Endothelial cell of umbilical vein (primary cell): ENCODE measurements around the gene PRMT7. TPM values are rescaled to one million over a fixed set of nuclear protein-coding genes. Genes with fewer than 3 reads are reported as not detected.
A peak's percentile ranks its signal among the peaks of the same experiment; 100 is the strongest.

Experiments
- BruUV-seq: library from RNA; stranded (reverse); fragments of 400-500 nt; replicated peaks from 2 replicates; lab custom pipeline; 2021; lab: Mats Ljungman, UMichigan
- CTCF ChIA-PET: fragments of 300-600, 350-600 bp; sonication (Branson Sonifier 250); formaldehyde crosslinking; loops from one replicate; lab custom pipeline; 2021; ENCODE audit warnings: antibody characterized with exemption, inconsistent platforms; lab: Charles Lee
- POLR2A ChIA-PET: fragments of 300-600, 350-600 bp; sonication (Branson Sonifier 250); formaldehyde crosslinking; loops from one replicate; lab custom pipeline; 2021; ENCODE audit warnings: antibody characterized with exemption, inconsistent platforms; lab: Charles Lee
- DNase-seq: peaks from one replicate; pipeline ENCODE4 v3.0.0-alpha.2; 2011; ENCODE audit warnings: low read depth, low spot score
- FAIRE-seq: peaks from 2 replicates; lab custom pipeline; 2011; peaks lifted over from hg19 to GRCh38; lab: Jason Lieb, UNC
- H2AFZ ChIP-seq: 2 replicates; pipeline ENCODE4 v1.6.0; 2012; ENCODE audit warnings: low read depth, low read length, control low read depth, inconsistent platforms
- H3K27ac ChIP-seq: 2 replicates; pipeline ENCODE4 v1.5.1; 2011; ENCODE audit warnings: low read depth, mild to moderate bottlenecking, control low read depth, low read length, moderate library complexity; ENCODE audit not compliant: insufficient read depth
- H3K27me3 ChIP-seq, 2 experiments: 2 replicates each; pipeline versions ENCODE4 v1.6.0 to v1.6.1; 2011; ENCODE audit warnings: low read length in 2 of 2, mixed read lengths in 1 of 2; ENCODE audit not compliant: control insufficient read depth in 2 of 2, insufficient read depth in 2 of 2
- H3K36me3 ChIP-seq, 2 experiments: 2 replicates in 1 of 2; 3 replicates in 1 of 2; pipeline ENCODE4 v1.5.1; 2011; ENCODE audit warnings: low read length in 2 of 2, mild to moderate bottlenecking in 1 of 2, moderate library complexity in 1 of 2; ENCODE audit not compliant: control insufficient read depth in 2 of 2, insufficient read depth in 2 of 2; ENCODE audit errors: extremely low read depth in 1 of 2
- H3K4me1 ChIP-seq: 3 replicates; pipeline ENCODE4 v1.5.1; 2011; ENCODE audit warnings: mild to moderate bottlenecking, low read length; ENCODE audit not compliant: control insufficient read depth, insufficient read depth; ENCODE audit errors: extremely low read depth
- H3K4me2 ChIP-seq: 2 replicates; pipeline ENCODE4 v1.6.1; 2011; ENCODE audit warnings: low read length, control low read depth, mixed read lengths; ENCODE audit not compliant: insufficient read depth
- H3K4me3 ChIP-seq, 3 experiments: fragments of 200-600 bp in 1 of 3; sonication (generic), shearing (Covaris generic) in 1 of 3; replicated peaks in 1 of 3; 2 replicates each; pipeline ENCODE4 v1.5.1; 2011 to 2016; ENCODE audit warnings: control low read depth in 3 of 3, low read length in 3 of 3, mild to moderate bottlenecking in 2 of 3, inconsistent platforms in 1 of 3, low read depth in 1 of 3, moderate library complexity in 1 of 3; ENCODE audit not compliant: insufficient read depth in 1 of 3
- H3K79me2 ChIP-seq: 2 replicates; pipeline ENCODE4 v1.6.0; 2012; ENCODE audit warnings: low read length, inconsistent platforms; ENCODE audit not compliant: control insufficient read depth, insufficient read depth
- H3K9ac ChIP-seq: replicated peaks from 2 replicates; pipeline ENCODE3; 2011; ENCODE audit warnings: low read length, control low read depth; ENCODE audit not compliant: insufficient read depth; ENCODE audit errors: extremely low read depth
- H3K9me1 ChIP-seq: replicated peaks from 3 replicates; pipeline ENCODE4 v1.6.0; 2011; ENCODE audit warnings: mild to moderate bottlenecking, low read length; ENCODE audit not compliant: control insufficient read depth, insufficient read depth; ENCODE audit errors: extremely low read depth
- H3K9me3 ChIP-seq: replicated peaks from 2 replicates; pipeline ENCODE4 v1.5.1; 2012; ENCODE audit warnings: low read length, inconsistent platforms; ENCODE audit not compliant: control insufficient read depth, insufficient read depth
- H4K20me1 ChIP-seq: replicated peaks from 2 replicates; pipeline ENCODE3; 2011; ENCODE audit warnings: mild to moderate bottlenecking, low read length; ENCODE audit not compliant: control insufficient read depth, insufficient read depth; ENCODE audit errors: extremely low read depth
- CTCF ChIP-seq, 2 donors: IDR thresholded peaks; 1 replicate in 1 of 2; 2 replicates in 1 of 2; pipeline ENCODE4 v1.5.1; 2011; ENCODE audit warnings: low read length in 2 of 2, mild to moderate bottlenecking in 2 of 2, moderate library complexity in 2 of 2, control low read depth in 1 of 2, inconsistent platforms in 1 of 2, low read depth in 1 of 2; ENCODE audit not compliant: insufficient read depth in 1 of 2; ENCODE audit errors: extremely low read depth in 1 of 2
- JUN ChIP-seq: IDR thresholded peaks from 2 replicates; pipeline ENCODE4 v1.6.1; 2011; ENCODE audit warnings: borderline replicate concordance, low read depth; ENCODE audit not compliant: insufficient read length, insufficient read depth
- POLR2AphosphoS5 ChIP-seq: IDR thresholded peaks from 2 replicates; pipeline ENCODE4 v1.6.1; 2012; ENCODE audit warnings: low read depth, mild to moderate bottlenecking, control low read depth, low read length, moderate library complexity; ENCODE audit not compliant: insufficient read depth
- dilution Hi-C: fragments of 300-500 bp; cut with MboI; formaldehyde crosslinking; loops from one replicate; pipeline ENCODE4 v1.15.0; 2019; ENCODE audit warnings: low sequenced_read_pairs; ENCODE audit not compliant: extremely low pct_ligation_motif_present
- intact Hi-C: fragments of 100-400 bp; cut with micrococcal nuclease; formaldehyde crosslinking; loops from one replicate; pipeline ENCODE4 v1.10.0; 2022
- polyA plus RNA-seq, 4 experiments: library from polyadenylated mRNA; depleted of rRNA in 3 of 4; stranded (reverse) in 3 of 4; unstranded in 1 of 4; fragments of >200 nt; gene quantifications; 2 replicates each; pipeline versions ENCODE4 v1.2.1 to v1.2.3, GENCODE V29; 2011 to 2012; ENCODE audit warnings: missing spikeins in 1 of 4
- total RNA-seq: library from RNA; stranded (reverse); gene quantifications from 2 replicates; pipeline ENCODE4 v1.2.3, GENCODE V29; 2021

PRMT7 gene
- total and polyA plus RNA-seq, 2 donors (not counting 3 experiments of a cell fraction or from before 2014, with no cell fraction given): 43.4 to 57.9 TPM

GRCh38 chr16:68328151-68328859 lies 17.5 kb downstream of the PRMT7 start:
- dilution Hi-C loops (no loop called here), intact Hi-C loops (loop anchor here (1.0 to 10.0 kb wide), 5 partner anchors 17 to 244 kb away; partner anchors contain the start of genes NFATC3 and PRMT7)
- Histone ChIP-seq H3K27me3 (no peaks in the 10 kb centered on the region), H3K4me3 (no peak overlapping the region), H3K4me1 (peaks cover 34% of the 10 kb centered on the region), H3K27ac (no peak overlapping the region), H3K9ac (no peak overlapping the region), H3K4me2 (no peak overlapping the region), H4K20me1 (no peaks in the 10 kb centered on the region), H3K9me1 (no peaks in the 10 kb centered on the region), H3K36me3 (peaks cover 2 to 3% of the 10 kb centered on the region in 2 experiments), H3K79me2 (no peaks in the 10 kb centered on the region), H3K9me3 (no peaks in the 10 kb centered on the region), H2AFZ (no peak overlapping the region)
- FAIRE-seq (peak; percentile 89), DNase-seq (peak; percentile 83)
- ChIA-PET CTCF (interaction anchor here (0.6 to 7.0 kb wide), 19 partner anchors 9 to 94 kb away, joined by 3 to 212 read pairs (median 4); partner anchors contain the start of genes PLA2G15, PRMT7, SLC7A6 and SLC7A6OS), POLR2A (no interaction called here)
- no TSS peak for BruUV-seq
- TF ChIP-seq CTCF (IDR thresholded peaks at IDR 0.05; ENCODE audit: extremely low read depth in 1 of 2, insufficient read depth in 1 of 2, low read depth in 1 of 2, low read length in 2 of 2) (peak; percentile 87 to 97), POLR2AphosphoS5 (no peak)

- Histone ChIP-seq H3K4me3 (no peak overlapping the region), H3K36me3 (peaks cover 2 to 3% of the 10 kb centered on the region in 2 experiments), H3K9ac (no peak overlapping the region), H3K79me2 (no peaks in the 10 kb centered on the region), H3K27ac (no peak overlapping the region), H3K4me1 (peaks cover 34% of the 10 kb centered on the region), H3K4me2 (no peak overlapping the region), H2AFZ (no peak overlapping the region), H3K9me3 (no peaks in the 10 kb centered on the region), H4K20me1 (no peaks in the 10 kb centered on the region), H3K9me1 (no peaks in the 10 kb centered on the region), H3K27me3 (no peaks in the 10 kb centered on the region)
- BruUV-seq: no TSS peak
- ChIA-PET CTCF (interaction anchor here (0.6 to 7.0 kb wide), 16 partner anchors 9 to 95 kb away, joined by 3 to 212 read pairs (median 5); partner anchors contain the start of genes PLA2G15, PRMT7, SLC7A6 and SLC7A6OS), POLR2A (no interaction called here)
- FAIRE-seq (no peak), DNase-seq (no peak)
- no peak for TF ChIP-seq JUN
- dilution Hi-C loops (no loop called here), intact Hi-C loops (loop anchor here (1.0 to 10.0 kb wide), 5 partner anchors 18 to 244 kb away; partner anchors contain the start of genes NFATC3 and PRMT7)
Measured at GRCh38 chr16:68328860-68329390, 18.1 kb downstream of the PRMT7 start.
